NCI-H1694 treated with DMSO at 0.1 percent for 48 hours (cell line): ENCODE results near the gene CTNNA2.

Experiments
- DNase-seq: peaks from one replicate; lab custom pipeline; 2025; lab: John Stamatoyannopoulos, UW

The CTNNA2 gene

GRCh38 chr2:80326861-80327260, 814.0 kb downstream of the CTNNA2 start:
- no peak for DNase-seq

- no peak for DNase-seq
Observed at GRCh38 chr2:80328159-80328571, 815.3 kb downstream of the CTNNA2 start.

GRCh38 chr2:80329491-80329890, 816.6 kb downstream of the CTNNA2 start:
- no peak for DNase-seq

- no peak for DNase-seq
Observed at GRCh38 chr2:80330527-80331450, 817.9 kb downstream of the CTNNA2 start.

GRCh38 chr2:80333886-80334285, 821.0 kb downstream of the CTNNA2 start:
- no peak for DNase-seq

GRCh38 chr2:80335411-80335810, 822.6 kb downstream of the CTNNA2 start:
- peak; percentile 41 for DNase-seq

- peak; percentile 71 for DNase-seq
Observed at GRCh38 chr2:80338794-80339193, 825.9 kb downstream of the CTNNA2 start.

GRCh38 chr2:80340022-80340421, 827.2 kb downstream of the CTNNA2 start:
- no peak for DNase-seq

GRCh38 chr2:80348078-80348477, 835.2 kb downstream of the CTNNA2 start:
- no peak for DNase-seq

GRCh38 chr2:80348953-80349352, 836.1 kb downstream of the CTNNA2 start:
- no peak for DNase-seq

- no peak for DNase-seq
Observed at GRCh38 chr2:80351231-80351630, 838.4 kb downstream of the CTNNA2 start.

- DNase-seq: no peak
Observed at GRCh38 chr2:80354858-80355257, 842.0 kb downstream of the CTNNA2 start.

- peak; percentile 53 for DNase-seq
Observed at GRCh38 chr2:80361904-80362303, 849.1 kb downstream of the CTNNA2 start.

GRCh38 chr2:80363330-80363729, 850.5 kb downstream of the CTNNA2 start:
- DNase-seq: no peak

- no peak for DNase-seq
Observed at GRCh38 chr2:80363791-80364349, 851.0 kb downstream of the CTNNA2 start.

GRCh38 chr2:80364524-80365212, 851.8 kb downstream of the CTNNA2 start:
- DNase-seq: no peak

- no peak for DNase-seq
Observed at GRCh38 chr2:80365762-80366161, 852.9 kb downstream of the CTNNA2 start.

GRCh38 chr2:80370375-80371009, 857.6 kb downstream of the CTNNA2 start:
- DNase-seq: no peak

GRCh38 chr2:80374105-80374504, 861.3 kb downstream of the CTNNA2 start:
- no peak for DNase-seq

- no peak for DNase-seq
Observed at GRCh38 chr2:80377071-80377470, 864.2 kb downstream of the CTNNA2 start.

- DNase-seq: peak; percentile 41
Observed at GRCh38 chr2:80380736-80381135, 867.9 kb downstream of the CTNNA2 start.

- no peak for DNase-seq
Observed at GRCh38 chr2:80381666-80382065, 868.8 kb downstream of the CTNNA2 start.
